GM12878 (cell line): ENCODE results near the gene ZNF501. TPM values are rescaled to one million over a fixed set of nuclear protein-coding genes. Genes with fewer than 3 reads are reported as not detected.

Experiments
- BCL11A ChIP-seq: IDR thresholded peaks from 2 replicates; pipeline ENCODE4 v1.6.1; 2011; ENCODE audit warnings: low read depth, low read length
- BHLHE40 ChIP-seq, 2 experiments: fragments of 450-650 bp in 1 of 2; IDR thresholded peaks; 2 replicates each; pipeline ENCODE4 v1.6.1; 2011 to 2017; ENCODE audit warnings: low read depth in 2 of 2, borderline replicate concordance in 1 of 2, improper control_type of control experiment in 1 of 2, low read length in 1 of 2, mild to moderate bottlenecking in 1 of 2
- BRCA1 ChIP-seq: IDR thresholded peaks from 2 replicates; pipeline ENCODE4 v1.6.1; 2011; ENCODE audit warnings: low read depth, low read length, improper control_type of control experiment
- EGR1 ChIP-seq, 2 experiments: IDR thresholded peaks; 1 replicate in 1 of 2; 2 replicates in 1 of 2; pipeline ENCODE4 v1.6.1; 2011 to 2012; ENCODE audit warnings: low read depth in 2 of 2, low read length in 2 of 2, borderline replicate concordance in 1 of 2, mild to moderate bottlenecking in 1 of 2, moderate library complexity in 1 of 2
- HCFC1 ChIP-seq: fragments of 150-350 bp; IDR thresholded peaks from 2 replicates; pipeline ENCODE4 v1.6.1; 2014; ENCODE audit warnings: low read length
- HSF1 ChIP-seq: fragments of 150-350 bp; IDR thresholded peaks from 2 replicates; pipeline ENCODE4 v1.6.1; 2014; ENCODE audit warnings: mild to moderate bottlenecking, low read depth, low read length
- NR2C2 ChIP-seq: IDR thresholded peaks from 2 replicates; pipeline ENCODE4 v1.6.1; 2011; ENCODE audit warnings: borderline replicate concordance, low read depth; ENCODE audit not compliant: control insufficient read depth, insufficient read length
- PAX5 ChIP-seq: IDR thresholded peaks from 2 replicates; pipeline ENCODE4 v1.6.1; 2011; ENCODE audit warnings: low read depth, low read length, borderline replicate concordance
- PML ChIP-seq: IDR thresholded peaks from 2 replicates; pipeline ENCODE4 v1.6.1; 2012; ENCODE audit warnings: low read length, inconsistent platforms
- SREBF1 ChIP-seq: IDR thresholded peaks from 2 replicates; pipeline ENCODE4 v1.6.1; 2012; ENCODE audit warnings: mild to moderate bottlenecking, low read length
- STAT3 ChIP-seq: IDR thresholded peaks from 2 replicates; pipeline ENCODE4 v1.6.1; 2011; ENCODE audit warnings: low read depth, low read length, improper control_type of control experiment
- polyA plus RNA-seq, 11 experiments: library from polyadenylated mRNA; depleted of rRNA in 4 of 11; unstranded in 6 of 11; stranded (reverse) in 5 of 11; fragments of >200 nt; fragmentation: Nextera tagmentation in 4 of 11; fragmentation: Illumina TruSeq in 1 of 11; extraction: Ambion mirVana in 4 of 11; extraction: Trizol in 1 of 11; gene quantifications; 1 replicate in 1 of 11; 2 replicates in 10 of 11; pipeline versions ENCODE4 v1.2.1 to v1.2.3, GENCODE V29; 2011 to 2016; ENCODE audit warnings: inconsistent platforms in 2 of 11, missing spikeins in 2 of 11, low read depth in 1 of 11
- total RNA-seq, 4 experiments: library from RNA; depleted of rRNA in 3 of 4; stranded (reverse); fragments of >200 nt in 3 of 4; fragmentation: Illumina TruSeq in 1 of 4; extraction: Trizol in 1 of 4; gene quantifications; 2 replicates each; pipeline versions ENCODE4 v1.2.1 to v1.2.3, GENCODE V29; 2013 to 2021
- TF ChIP-seq, protein P1 (sequence below): fragments of 450-650 bp; IDR thresholded peaks from 2 replicates; pipeline ENCODE4 v1.6.1; 2017; ENCODE audit warnings: mild to moderate bottlenecking, moderate library complexity
- TF ChIP-seq, protein P2 (sequence below): fragments of 450-650 bp; conservative IDR thresholded peaks from 2 replicates; pipeline ENCODE4 v1.6.1; 2017; ENCODE audit warnings: mild to moderate bottlenecking, moderate library complexity
- TF ChIP-seq, protein P3 (sequence below): fragments of 450-650 bp; IDR thresholded peaks from 2 replicates; pipeline ENCODE4 v1.6.1; 2017; ENCODE audit warnings: mild to moderate bottlenecking, moderate library complexity
- TF ChIP-seq, protein P4 (sequence below): fragments of 450-650 bp; IDR thresholded peaks from 2 replicates; pipeline ENCODE4 v1.6.1; 2017; ENCODE audit warnings: low read depth, mild to moderate bottlenecking, moderate library complexity

ZNF501 gene
- total and polyA plus RNA-seq, 10 of the 15 experiments (the other 5 are each of a cell fraction or from before 2014, with no cell fraction given), result 0.35 to 3.8 (median 1.7) TPM

GRCh38 chr3:44761424-44762169, 32.2 kb downstream of the ZNF501 start, which contains the start of the genes KIAA1143 and KIF15 (continued):
- TF ChIP-seq, protein P1, sequence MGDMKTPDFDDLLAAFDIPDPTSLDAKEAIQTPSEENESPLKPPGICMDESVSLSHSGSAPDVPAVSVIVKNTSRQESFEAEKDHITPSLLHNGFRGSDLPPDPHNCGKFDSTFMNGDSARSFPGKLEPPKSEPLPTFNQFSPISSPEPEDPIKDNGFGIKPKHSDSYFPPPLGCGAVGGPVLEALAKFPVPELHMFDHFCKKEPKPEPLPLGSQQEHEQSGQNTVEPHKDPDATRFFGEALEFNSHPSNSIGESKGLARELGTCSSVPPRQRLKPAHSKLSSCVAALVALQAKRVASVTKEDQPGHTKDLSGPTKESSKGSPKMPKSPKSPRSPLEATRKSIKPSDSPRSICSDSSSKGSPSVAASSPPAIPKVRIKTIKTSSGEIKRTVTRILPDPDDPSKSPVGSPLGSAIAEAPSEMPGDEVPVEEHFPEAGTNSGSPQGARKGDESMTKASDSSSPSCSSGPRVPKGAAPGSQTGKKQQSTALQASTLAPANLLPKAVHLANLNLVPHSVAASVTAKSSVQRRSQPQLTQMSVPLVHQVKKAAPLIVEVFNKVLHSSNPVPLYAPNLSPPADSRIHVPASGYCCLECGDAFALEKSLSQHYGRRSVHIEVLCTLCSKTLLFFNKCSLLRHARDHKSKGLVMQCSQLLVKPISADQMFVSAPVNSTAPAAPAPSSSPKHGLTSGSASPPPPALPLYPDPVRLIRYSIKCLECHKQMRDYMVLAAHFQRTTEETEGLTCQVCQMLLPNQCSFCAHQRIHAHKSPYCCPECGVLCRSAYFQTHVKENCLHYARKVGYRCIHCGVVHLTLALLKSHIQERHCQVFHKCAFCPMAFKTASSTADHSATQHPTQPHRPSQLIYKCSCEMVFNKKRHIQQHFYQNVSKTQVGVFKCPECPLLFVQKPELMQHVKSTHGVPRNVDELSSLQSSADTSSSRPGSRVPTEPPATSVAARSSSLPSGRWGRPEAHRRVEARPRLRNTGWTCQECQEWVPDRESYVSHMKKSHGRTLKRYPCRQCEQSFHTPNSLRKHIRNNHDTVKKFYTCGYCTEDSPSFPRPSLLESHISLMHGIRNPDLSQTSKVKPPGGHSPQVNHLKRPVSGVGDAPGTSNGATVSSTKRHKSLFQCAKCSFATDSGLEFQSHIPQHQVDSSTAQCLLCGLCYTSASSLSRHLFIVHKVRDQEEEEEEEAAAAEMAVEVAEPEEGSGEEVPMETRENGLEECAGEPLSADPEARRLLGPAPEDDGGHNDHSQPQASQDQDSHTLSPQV, result no peak
- TF ChIP-seq, protein P2, sequence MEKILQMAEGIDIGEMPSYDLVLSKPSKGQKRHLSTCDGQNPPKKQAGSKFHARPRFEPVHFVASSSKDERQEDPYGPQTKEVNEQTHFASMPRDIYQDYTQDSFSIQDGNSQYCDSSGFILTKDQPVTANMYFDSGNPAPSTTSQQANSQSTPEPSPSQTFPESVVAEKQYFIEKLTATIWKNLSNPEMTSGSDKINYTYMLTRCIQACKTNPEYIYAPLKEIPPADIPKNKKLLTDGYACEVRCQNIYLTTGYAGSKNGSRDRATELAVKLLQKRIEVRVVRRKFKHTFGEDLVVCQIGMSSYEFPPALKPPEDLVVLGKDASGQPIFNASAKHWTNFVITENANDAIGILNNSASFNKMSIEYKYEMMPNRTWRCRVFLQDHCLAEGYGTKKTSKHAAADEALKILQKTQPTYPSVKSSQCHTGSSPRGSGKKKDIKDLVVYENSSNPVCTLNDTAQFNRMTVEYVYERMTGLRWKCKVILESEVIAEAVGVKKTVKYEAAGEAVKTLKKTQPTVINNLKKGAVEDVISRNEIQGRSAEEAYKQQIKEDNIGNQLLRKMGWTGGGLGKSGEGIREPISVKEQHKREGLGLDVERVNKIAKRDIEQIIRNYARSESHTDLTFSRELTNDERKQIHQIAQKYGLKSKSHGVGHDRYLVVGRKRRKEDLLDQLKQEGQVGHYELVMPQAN, result peak; percentile 100
- TF ChIP-seq NR2C2, result no peak
- peak; percentile 53; the same call in 1 of the 2 replicates for TF ChIP-seq BRCA1
- peak; percentile 60 to 84 for TF ChIP-seq EGR1 (IDR thresholded peaks at IDR 0.05; ENCODE audit: borderline replicate concordance in 1 of 2, low read depth in 2 of 2, low read length in 2 of 2)
- no peak for TF ChIP-seq SREBF1
- 0 out of 2 replicates have a peak, but pooled peaks have one; percentile 48 for TF ChIP-seq HSF1
- TF ChIP-seq, protein P3, sequence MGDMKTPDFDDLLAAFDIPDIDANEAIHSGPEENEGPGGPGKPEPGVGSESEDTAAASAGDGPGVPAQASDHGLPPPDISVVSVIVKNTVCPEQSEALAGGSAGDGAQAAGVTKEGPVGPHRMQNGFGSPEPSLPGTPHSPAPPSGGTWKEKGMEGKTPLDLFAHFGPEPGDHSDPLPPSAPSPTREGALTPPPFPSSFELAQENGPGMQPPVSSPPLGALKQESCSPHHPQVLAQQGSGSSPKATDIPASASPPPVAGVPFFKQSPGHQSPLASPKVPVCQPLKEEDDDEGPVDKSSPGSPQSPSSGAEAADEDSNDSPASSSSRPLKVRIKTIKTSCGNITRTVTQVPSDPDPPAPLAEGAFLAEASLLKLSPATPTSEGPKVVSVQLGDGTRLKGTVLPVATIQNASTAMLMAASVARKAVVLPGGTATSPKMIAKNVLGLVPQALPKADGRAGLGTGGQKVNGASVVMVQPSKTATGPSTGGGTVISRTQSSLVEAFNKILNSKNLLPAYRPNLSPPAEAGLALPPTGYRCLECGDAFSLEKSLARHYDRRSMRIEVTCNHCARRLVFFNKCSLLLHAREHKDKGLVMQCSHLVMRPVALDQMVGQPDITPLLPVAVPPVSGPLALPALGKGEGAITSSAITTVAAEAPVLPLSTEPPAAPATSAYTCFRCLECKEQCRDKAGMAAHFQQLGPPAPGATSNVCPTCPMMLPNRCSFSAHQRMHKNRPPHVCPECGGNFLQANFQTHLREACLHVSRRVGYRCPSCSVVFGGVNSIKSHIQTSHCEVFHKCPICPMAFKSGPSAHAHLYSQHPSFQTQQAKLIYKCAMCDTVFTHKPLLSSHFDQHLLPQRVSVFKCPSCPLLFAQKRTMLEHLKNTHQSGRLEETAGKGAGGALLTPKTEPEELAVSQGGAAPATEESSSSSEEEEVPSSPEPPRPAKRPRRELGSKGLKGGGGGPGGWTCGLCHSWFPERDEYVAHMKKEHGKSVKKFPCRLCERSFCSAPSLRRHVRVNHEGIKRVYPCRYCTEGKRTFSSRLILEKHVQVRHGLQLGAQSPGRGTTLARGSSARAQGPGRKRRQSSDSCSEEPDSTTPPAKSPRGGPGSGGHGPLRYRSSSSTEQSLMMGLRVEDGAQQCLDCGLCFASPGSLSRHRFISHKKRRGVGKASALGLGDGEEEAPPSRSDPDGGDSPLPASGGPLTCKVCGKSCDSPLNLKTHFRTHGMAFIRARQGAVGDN, result peak; percentile 62; the same call in 1 of the 2 replicates
- peak; percentile 69; the same call in 1 of the 2 replicates for TF ChIP-seq PAX5
- TF ChIP-seq HCFC1, result peak; percentile 91
- no peak for TF ChIP-seq BCL11A
- no peak for TF ChIP-seq STAT3
- TF ChIP-seq PML, result peak; percentile 74; the same call in 1 of the 2 replicates
- TF ChIP-seq, protein P4, sequence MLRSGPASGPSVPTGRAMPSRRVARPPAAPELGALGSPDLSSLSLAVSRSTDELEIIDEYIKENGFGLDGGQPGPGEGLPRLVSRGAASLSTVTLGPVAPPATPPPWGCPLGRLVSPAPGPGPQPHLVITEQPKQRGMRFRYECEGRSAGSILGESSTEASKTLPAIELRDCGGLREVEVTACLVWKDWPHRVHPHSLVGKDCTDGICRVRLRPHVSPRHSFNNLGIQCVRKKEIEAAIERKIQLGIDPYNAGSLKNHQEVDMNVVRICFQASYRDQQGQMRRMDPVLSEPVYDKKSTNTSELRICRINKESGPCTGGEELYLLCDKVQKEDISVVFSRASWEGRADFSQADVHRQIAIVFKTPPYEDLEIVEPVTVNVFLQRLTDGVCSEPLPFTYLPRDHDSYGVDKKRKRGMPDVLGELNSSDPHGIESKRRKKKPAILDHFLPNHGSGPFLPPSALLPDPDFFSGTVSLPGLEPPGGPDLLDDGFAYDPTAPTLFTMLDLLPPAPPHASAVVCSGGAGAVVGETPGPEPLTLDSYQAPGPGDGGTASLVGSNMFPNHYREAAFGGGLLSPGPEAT, result peak; percentile 79
- peak in 1 of 2 experiments; percentile 43; a peak in 1 of 4 replicates for TF ChIP-seq BHLHE40 (IDR thresholded peaks at IDR 0.05; ENCODE audit: borderline replicate concordance in 1 of 2, low read depth in 2 of 2, low read length in 1 of 2)
